Femur (tissue), 1 donor: ENCODE measurements around the gene RGS7.
"Not testable (repeated sequence)": the region's sequence is repeated elsewhere in the genome, so short reads cannot be mapped to it uniquely, and the experiment has no call there.

ENCODE experiments used
- DNase-seq: peaks from one replicate; pipeline ENCODE4 v3.0.0-alpha.2; 2017

The RGS7 gene

GRCh38 chr1:241130881-241131280 is 226.1 kb downstream of the RGS7 start:
- no peak for DNase-seq

GRCh38 chr1:241129207-241129960 is 227.6 kb downstream of the RGS7 start:
- DNase-seq = no peak

GRCh38 chr1:241125286-241125685 is 231.7 kb downstream of the RGS7 start:
- DNase-seq = no peak

GRCh38 chr1:241118049-241118448 is 239.0 kb downstream of the RGS7 start:
- no peak for DNase-seq

GRCh38 chr1:241115784-241116183 is 241.2 kb downstream of the RGS7 start:
- DNase-seq = no peak

GRCh38 chr1:241114699-241115233 is 242.2 kb downstream of the RGS7 start:
- no peak for DNase-seq

- DNase-seq = no peak
Measured at GRCh38 chr1:241113557-241113956, 243.4 kb downstream of the RGS7 start.

GRCh38 chr1:241109039-241109438 is 248.0 kb downstream of the RGS7 start:
- DNase-seq = no peak

GRCh38 chr1:241105147-241105546 is 251.9 kb downstream of the RGS7 start:
- DNase-seq = no peak

- no peak for DNase-seq
Measured at GRCh38 chr1:241102664-241103063, 254.3 kb downstream of the RGS7 start.

- no peak for DNase-seq
Measured at GRCh38 chr1:241101622-241102021, 255.4 kb downstream of the RGS7 start.

GRCh38 chr1:241097479-241097878 is 259.5 kb downstream of the RGS7 start:
- no peak for DNase-seq

- no peak for DNase-seq
Measured at GRCh38 chr1:241096982-241097381, 260.0 kb downstream of the RGS7 start.

- DNase-seq = no peak
Measured at GRCh38 chr1:241095847-241096246, 261.2 kb downstream of the RGS7 start.

- DNase-seq = no peak
Measured at GRCh38 chr1:241090798-241091197, 266.2 kb downstream of the RGS7 start.

GRCh38 chr1:241089066-241089465 is 267.9 kb downstream of the RGS7 start:
- DNase-seq = not testable (repeated sequence)

- DNase-seq = not testable (repeated sequence)
Measured at GRCh38 chr1:241088075-241088474, 268.9 kb downstream of the RGS7 start.

GRCh38 chr1:241086686-241087085 is 270.3 kb downstream of the RGS7 start:
- no peak for DNase-seq

GRCh38 chr1:241083285-241083684 is 273.7 kb downstream of the RGS7 start:
- no peak for DNase-seq

GRCh38 chr1:241081473-241081872 is 275.5 kb downstream of the RGS7 start:
- DNase-seq = no peak

GRCh38 chr1:241079459-241079858 is 277.5 kb downstream of the RGS7 start:
- DNase-seq = no peak

GRCh38 chr1:241079047-241079446 is 278.0 kb downstream of the RGS7 start:
- DNase-seq = no peak

GRCh38 chr1:241077386-241078147 is 279.4 kb downstream of the RGS7 start:
- DNase-seq = no peak

GRCh38 chr1:241074507-241074906 is 282.5 kb downstream of the RGS7 start:
- DNase-seq = no peak
